Measurements from ENCODE around the gene TMTC1.

Gene TMTC1

GRCh38 chr12:29730481-29730880 lies 53.3 kb downstream of the TMTC1 start:
- Histone ChIP-seq H3K9ac (ENCODE audit: low read length) (no peak overlapping the region), H3K36me3 (ENCODE audit: insufficient read depth, low read length) (no peaks in the 10 kb centered on the region), H3F3A (ENCODE audit: insufficient read depth, low read length) (no peaks in the 10 kb centered on the region), H3K4me3 (ENCODE audit: low read depth, low read length, poor library complexity, severe bottlenecking) (no peak overlapping the region), H2AFZ (ENCODE audit: low read length) (no peak overlapping the region), H3K79me2 (ENCODE audit: insufficient read depth, low read length) (no peaks in the 10 kb centered on the region), H3K27me3 (ENCODE audit: insufficient read depth, low read length) (no peaks in the 10 kb centered on the region), H4K20me1 (ENCODE audit: insufficient read depth, low read length) (no peaks in the 10 kb centered on the region), H3K27ac (ENCODE audit: low read depth, low read length, poor library complexity, severe bottlenecking) (no peak overlapping the region), H3K9me2 (ENCODE audit: low read depth, low read length) (no peaks in the 10 kb centered on the region), H3K4me1 (ENCODE audit: insufficient read depth, low read length, severe bottlenecking) (no peaks in the 10 kb centered on the region), H3K9me3 (ENCODE audit: low read length) (no peaks in the 10 kb centered on the region), H3K4me2 (ENCODE audit: low read length) (no peak overlapping the region)
- TF ChIP-seq EZH2 (IDR thresholded peaks at IDR 0.05; ENCODE audit: borderline replicate concordance, low read length) (no peak), CTCF (IDR thresholded peaks at IDR 0.05; ENCODE audit: low read length) (no peak)

GRCh38 chr12:29728030-29728429 lies 55.7 kb downstream of the TMTC1 start:
- H3K4me3 ChIP-seq (ENCODE audit: low read depth, low read length, poor library complexity, severe bottlenecking) = no peak overlapping the region
- TF ChIP-seq CTCF (IDR thresholded peaks at IDR 0.05; ENCODE audit: low read length) = no peak
- no peak for TF ChIP-seq EZH2 (IDR thresholded peaks at IDR 0.05; ENCODE audit: borderline replicate concordance, low read length)
- no peaks in the 10 kb centered on the region for H4K20me1 ChIP-seq (ENCODE audit: insufficient read depth, low read length)
- H3K9me2 ChIP-seq (ENCODE audit: low read depth, low read length) = no peaks in the 10 kb centered on the region
- H3K4me1 ChIP-seq (ENCODE audit: insufficient read depth, low read length, severe bottlenecking) = no peaks in the 10 kb centered on the region
- H3K4me2 ChIP-seq (ENCODE audit: low read length) = no peak overlapping the region
- H3K36me3 ChIP-seq (ENCODE audit: insufficient read depth, low read length) = no peaks in the 10 kb centered on the region
- H3K27me3 ChIP-seq (ENCODE audit: insufficient read depth, low read length) = no peaks in the 10 kb centered on the region
- H3K9me3 ChIP-seq (ENCODE audit: low read length) = no peaks in the 10 kb centered on the region
- no peak overlapping the region for H3K9ac ChIP-seq (ENCODE audit: low read length)
- H2AFZ ChIP-seq (ENCODE audit: low read length) = no peak overlapping the region
- no peak overlapping the region for H3K27ac ChIP-seq (ENCODE audit: low read depth, low read length, poor library complexity, severe bottlenecking)
- H3K79me2 ChIP-seq (ENCODE audit: insufficient read depth, low read length) = no peaks in the 10 kb centered on the region
- H3F3A ChIP-seq (ENCODE audit: insufficient read depth, low read length) = no peaks in the 10 kb centered on the region

- TF ChIP-seq EZH2 (IDR thresholded peaks at IDR 0.05; ENCODE audit: borderline replicate concordance, low read length) (no peak), CTCF (IDR thresholded peaks at IDR 0.05; ENCODE audit: low read length) (no peak)
- no peak overlapping the region for H3K4me3 ChIP-seq (ENCODE audit: low read depth, low read length, poor library complexity, severe bottlenecking)
- no peaks in the 10 kb centered on the region for H3K36me3 ChIP-seq (ENCODE audit: insufficient read depth, low read length)
- no peaks in the 10 kb centered on the region for H3K27me3 ChIP-seq (ENCODE audit: insufficient read depth, low read length)
- H3F3A ChIP-seq (ENCODE audit: insufficient read depth, low read length) = no peaks in the 10 kb centered on the region
- H3K79me2 ChIP-seq (ENCODE audit: insufficient read depth, low read length) = no peaks in the 10 kb centered on the region
- no peaks in the 10 kb centered on the region for H4K20me1 ChIP-seq (ENCODE audit: insufficient read depth, low read length)
- no peak overlapping the region for H3K9ac ChIP-seq (ENCODE audit: low read length)
- no peak overlapping the region for H3K27ac ChIP-seq (ENCODE audit: low read depth, low read length, poor library complexity, severe bottlenecking)
- no peak overlapping the region for H3K4me2 ChIP-seq (ENCODE audit: low read length)
- H3K9me2 ChIP-seq (ENCODE audit: low read depth, low read length) = no peaks in the 10 kb centered on the region
- H2AFZ ChIP-seq (ENCODE audit: low read length) = no peak overlapping the region
- no peaks in the 10 kb centered on the region for H3K4me1 ChIP-seq (ENCODE audit: insufficient read depth, low read length, severe bottlenecking)
- H3K9me3 ChIP-seq (ENCODE audit: low read length) = no peaks in the 10 kb centered on the region
These were observed 56.9 kb downstream of the TMTC1 start for GRCh38 chr12:29726741-29727348.

Data from OCI-LY1 (cell line).